RKO (cell line): ENCODE results near the gene PRAF2.

Source experiments
- DNase-seq: peaks from one replicate; pipeline ENCODE4 v3.0.0-alpha.2; 2016; ENCODE audit warnings: low spot score

Gene PRAF2, protein sequence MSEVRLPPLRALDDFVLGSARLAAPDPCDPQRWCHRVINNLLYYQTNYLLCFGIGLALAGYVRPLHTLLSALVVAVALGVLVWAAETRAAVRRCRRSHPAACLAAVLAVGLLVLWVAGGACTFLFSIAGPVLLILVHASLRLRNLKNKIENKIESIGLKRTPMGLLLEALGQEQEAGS

DNA sequence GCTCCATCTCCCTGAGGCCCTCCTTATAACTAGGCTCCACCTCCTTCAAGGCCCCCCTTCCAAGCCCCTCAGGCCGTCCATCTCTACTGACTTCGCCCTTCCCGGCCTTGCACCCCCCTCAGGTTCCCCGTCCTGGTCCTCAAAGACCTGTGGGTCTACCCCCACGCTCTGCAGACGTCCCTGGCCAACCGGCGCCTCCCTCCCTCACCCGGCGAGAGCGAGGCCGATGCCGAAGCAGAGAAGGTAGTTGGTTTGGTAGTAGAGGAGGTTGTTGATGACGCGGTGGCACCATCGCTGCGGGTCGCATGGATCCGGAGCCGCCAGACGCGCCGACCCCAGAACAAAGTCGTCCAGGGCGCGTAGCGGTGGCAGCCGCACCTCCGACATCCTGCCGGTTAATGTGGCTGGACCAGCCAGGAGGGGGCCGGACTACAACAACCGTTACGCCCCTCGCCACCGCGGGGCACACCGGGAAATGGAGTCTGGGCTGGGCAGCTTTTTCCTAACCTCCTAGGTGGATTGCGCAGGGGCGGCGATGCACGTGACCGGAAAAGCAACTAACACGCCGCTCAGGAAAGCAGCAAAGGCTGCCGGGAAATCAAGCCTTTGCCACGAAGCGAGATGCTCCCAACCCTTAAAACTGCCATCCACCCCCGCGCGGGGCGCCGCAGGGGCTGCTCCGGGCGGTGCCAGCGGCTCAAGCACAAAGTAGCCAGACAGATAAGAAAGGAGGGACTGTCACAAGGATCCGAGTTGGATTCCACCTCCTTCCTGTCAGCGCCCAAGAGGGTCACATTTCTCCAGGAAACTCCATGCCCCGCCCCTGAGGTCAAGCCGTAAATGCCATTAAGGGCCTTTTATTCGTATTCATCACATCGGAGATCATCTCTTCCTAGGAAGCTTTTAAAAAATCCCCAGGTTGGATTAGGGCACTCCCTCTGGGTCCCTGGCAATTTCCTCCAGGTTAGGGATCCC, at the start of gene PRAF2:
PRAF2 (minus strand) TSS at position 402 of the 975 bp plus-strand sequence; CDS start at position 387, 15 bp downstream.
- DNase-seq: no peak

DNA sequence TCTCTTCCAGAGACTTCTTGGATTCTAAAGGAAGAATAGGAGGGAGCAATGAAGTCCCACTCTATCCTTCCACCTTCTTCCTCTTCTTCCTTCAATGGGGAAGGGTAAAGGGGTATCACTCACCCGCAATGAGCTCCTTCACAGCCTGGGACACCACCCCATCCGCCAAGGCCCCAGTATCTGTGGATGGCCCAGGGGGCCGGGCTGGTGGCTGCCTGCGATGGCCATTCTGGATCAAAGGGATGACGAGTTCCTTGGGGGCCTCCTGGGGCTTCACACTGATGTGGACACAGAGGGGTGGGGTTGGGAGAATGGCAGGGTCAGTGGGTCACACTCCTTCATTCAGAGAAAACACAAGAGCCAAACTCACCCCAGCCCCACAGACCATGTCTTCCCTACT, 48.7 kb upstream of the PRAF2 start:
- DNase-seq: no peak

DNA sequence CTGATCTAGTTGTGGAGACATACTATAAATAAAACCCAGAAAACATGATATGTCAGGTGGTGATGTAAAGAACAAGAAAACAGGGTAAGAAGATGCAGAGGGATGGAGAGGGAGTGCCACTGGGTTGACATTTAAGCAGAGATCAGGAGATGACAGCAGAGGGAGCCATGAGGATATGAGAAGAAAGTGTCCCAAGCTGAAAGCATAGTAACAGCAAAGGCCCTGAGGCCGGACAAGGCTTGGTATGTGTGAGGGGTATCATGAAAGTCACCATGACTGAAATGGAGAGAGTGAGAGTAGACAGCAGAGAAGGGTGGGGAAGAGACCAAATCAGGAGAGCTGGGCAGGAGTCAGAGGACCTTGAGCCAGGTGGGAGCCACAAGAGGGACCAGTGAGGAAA, 46.3 kb upstream of the PRAF2 start:
- DNase-seq: peak; percentile 31

DNA sequence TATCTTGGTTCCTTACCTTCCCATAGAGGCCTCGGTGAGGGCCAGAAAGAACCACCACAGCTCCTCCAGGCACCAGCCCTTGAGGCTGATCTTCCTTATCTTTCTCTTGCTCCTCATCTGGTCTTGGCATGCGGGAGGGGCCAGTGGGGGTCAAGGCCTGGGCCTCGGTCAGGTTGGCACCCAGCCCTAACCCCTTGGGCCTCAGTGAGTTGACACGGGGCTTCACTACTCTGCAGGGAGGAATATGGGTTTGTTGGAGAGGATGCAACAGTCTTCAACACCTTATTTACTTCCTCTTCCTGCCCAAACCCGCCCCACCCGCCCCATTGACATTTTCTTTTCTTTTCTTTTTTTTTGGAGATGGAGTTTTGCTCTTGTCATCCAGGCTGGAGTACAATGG, 43.8 kb upstream of the PRAF2 start:
- no peak for DNase-seq

DNA sequence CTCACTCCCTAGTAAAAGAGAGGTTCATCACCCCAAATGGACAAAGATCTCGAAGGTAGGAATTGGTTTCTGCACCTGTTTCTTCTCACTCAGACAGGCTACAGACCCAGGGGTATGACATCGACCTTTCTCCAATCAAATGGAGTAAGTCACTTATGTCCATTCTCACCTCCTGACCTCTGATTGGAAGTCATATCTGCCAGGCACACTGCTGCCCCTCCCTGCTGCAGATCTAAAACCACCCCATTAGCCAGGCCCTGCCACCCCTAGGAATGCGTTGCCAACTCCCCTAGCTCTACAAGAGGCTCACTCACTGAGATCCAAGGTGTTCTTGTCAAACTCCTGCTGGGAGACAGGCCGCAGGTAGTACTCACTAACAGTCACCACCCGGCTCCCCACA, 42.9 kb upstream of the PRAF2 start:
- no peak for DNase-seq

DNA sequence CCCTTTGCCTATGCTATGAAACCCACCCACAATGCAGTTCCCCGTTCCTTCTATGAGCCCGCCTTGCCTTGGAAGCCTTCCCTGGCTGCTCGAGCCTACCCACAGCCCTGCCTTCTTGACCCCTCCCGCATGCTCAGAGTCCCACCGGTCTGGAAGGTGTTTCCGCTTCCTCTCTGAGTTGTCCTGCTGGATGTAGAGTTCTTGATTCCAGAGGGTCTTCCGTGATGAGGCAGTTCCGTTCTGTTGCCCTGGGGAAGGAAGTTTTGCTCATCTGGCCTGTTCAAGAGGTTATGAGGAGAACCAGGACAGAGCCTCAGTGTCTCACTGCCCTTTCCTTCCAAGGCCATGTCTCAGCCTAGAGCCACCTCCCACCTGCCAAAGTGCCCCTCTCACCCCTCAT, 42.3 kb upstream of the PRAF2 start:
- no peak for DNase-seq

DNA sequence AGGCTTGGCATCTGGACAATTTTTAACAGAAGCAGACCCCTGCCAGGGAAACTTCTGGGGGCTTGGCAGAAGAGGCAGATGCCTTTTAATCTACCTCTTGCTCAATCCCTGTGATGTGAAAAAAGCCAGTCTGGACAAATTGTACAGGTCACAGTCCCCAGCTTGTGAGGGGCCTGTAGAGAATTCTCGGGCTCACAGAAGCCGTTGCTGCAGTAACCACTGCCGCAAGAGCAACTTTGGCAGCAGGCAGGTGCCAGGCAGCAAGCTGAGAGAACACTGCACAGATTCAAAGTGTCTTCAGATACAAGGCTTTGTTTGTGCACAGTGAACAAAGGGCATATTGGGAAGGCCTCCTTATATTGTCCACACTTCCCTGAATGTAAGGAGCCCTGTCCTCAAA, 38.0 kb upstream of the PRAF2 start:
- no peak for DNase-seq

DNA sequence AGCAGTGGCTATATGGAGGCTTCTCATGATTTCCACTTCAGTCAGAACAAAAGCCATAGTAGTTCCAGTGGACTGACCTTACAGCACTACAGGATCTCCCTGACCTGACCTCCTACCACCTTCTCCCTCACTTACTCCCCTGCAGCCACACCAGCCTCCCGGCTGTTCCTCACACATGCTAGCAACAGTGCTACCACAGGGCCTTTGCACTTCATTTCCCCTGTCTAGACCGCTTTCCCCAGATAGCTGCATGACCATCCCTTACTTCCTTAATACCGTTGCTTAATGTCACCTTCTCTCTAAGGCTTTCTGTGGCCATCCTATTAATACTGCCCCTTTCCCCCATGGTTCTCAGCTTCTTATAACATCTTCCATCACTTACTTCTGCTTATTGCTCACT, 36.6 kb upstream of the PRAF2 start:
- no peak for DNase-seq

DNA sequence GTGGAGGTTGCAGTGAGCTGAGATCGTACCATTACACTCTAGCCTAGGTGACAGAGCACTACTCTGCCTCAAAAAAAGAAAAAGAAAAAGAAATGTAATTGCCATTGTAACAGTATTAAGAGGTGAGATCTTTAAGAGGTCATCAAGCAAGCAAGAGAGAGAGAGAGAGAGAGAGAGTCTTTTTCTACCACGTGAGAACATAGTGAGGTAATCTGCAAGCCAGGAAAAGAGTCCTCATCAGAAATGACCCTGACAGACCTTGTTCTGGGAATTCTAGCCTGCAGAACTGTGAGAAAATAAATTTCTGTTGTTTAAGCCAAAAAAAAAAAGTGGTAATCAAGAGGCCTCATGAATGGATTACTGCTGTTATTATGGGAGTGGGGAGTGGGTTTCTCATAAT, 34.8 kb upstream of the PRAF2 start:
- no peak for DNase-seq

DNA sequence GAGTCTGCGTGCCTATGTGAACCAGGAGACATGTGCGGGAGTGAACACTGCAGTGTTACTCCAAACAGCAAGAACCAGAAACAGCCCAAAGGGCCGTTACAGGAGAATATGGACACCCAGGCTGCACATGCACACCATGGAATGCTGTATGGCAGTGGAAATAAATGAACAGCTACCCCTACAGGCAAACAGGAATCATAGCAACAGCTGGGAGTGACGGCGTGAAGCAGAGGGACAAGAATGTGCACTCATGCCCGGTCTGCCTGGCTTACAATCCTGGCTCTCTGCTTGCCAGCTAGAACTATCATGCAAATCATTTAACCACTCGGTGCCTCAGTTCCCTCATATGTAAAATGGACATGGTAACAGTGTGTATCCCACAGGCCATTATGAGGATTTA, 33.1 kb upstream of the PRAF2 start:
- DNase-seq: peak; percentile 63

DNA sequence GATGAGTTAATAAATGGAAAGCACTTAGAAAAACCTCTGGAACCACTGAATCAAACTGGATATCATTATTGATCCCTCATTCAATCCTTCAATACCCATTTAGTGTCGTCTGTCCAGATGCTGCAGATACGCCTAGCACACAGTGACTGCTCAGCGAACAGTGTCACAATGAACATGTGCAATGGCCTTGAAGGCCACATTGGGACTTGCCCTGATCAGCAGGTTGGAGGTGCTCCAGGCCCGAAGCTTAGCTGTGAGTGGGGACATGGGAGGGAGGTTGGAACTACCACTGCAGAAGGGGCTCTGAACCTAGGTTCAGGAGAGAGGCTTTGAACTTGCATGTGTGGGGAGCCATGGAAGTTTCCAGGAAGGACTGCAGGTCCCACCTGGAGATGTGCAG, 32.5 kb upstream of the PRAF2 start:
- no peak for DNase-seq

DNA sequence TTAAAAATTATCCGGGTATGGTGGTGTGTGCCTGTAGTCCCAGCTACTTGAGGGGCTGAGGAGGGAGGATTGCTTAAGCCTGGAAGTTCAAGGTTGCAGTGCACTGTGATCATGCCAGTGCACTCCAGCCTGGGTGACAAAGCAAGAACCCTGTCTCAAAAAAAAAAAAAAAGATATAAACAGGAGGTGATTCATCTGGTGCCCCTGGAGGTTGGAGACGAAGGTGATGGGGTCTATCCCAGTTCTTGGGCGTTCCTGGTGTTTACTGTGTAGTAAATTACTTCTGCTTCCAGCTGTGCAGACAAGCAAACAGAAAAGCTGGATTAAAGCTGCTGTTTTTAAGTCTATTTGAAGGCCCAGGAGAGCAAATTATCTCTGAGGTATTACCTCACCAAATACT, 29.8 kb upstream of the PRAF2 start:
- no peak for DNase-seq

DNA sequence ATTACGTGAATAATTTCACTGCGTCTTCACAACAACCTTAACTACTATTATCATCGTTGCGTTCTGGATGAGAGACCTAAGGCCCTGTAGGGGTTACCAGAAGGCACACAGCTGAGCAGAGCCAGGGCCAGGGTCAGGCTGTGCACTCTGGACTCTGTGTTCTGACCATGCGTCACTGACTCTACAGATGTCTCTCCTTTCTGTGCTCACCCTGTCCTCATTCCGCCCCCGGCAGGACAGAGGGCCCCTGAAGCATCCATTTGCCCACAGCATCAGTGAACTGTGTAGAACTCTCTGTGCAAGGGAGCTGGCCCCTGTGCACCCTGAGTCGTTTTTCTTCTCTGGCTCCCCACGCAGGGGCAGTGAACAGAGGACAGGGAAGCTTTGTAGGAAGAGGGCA, 28.4 kb upstream of the PRAF2 start:
- DNase-seq: no peak

DNA sequence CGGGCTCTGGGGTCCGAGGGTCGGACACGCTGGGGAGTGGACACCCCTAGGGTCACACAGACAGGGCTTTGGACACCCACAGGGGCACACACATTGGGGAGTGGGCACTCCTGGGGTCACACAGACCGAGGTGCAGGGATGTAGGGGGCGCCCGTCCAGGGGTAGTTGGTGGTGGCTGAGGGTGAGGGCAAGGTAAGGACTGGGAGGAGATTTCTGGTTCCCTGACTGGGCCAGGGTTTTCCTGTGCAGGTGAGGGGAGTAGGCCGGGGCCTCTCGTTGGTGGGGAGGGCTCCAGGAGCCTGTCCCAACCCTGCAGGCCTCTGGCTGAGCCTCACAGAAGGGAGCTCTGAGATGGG, 27.8 kb upstream of the PRAF2 start:
- no peak for DNase-seq

DNA sequence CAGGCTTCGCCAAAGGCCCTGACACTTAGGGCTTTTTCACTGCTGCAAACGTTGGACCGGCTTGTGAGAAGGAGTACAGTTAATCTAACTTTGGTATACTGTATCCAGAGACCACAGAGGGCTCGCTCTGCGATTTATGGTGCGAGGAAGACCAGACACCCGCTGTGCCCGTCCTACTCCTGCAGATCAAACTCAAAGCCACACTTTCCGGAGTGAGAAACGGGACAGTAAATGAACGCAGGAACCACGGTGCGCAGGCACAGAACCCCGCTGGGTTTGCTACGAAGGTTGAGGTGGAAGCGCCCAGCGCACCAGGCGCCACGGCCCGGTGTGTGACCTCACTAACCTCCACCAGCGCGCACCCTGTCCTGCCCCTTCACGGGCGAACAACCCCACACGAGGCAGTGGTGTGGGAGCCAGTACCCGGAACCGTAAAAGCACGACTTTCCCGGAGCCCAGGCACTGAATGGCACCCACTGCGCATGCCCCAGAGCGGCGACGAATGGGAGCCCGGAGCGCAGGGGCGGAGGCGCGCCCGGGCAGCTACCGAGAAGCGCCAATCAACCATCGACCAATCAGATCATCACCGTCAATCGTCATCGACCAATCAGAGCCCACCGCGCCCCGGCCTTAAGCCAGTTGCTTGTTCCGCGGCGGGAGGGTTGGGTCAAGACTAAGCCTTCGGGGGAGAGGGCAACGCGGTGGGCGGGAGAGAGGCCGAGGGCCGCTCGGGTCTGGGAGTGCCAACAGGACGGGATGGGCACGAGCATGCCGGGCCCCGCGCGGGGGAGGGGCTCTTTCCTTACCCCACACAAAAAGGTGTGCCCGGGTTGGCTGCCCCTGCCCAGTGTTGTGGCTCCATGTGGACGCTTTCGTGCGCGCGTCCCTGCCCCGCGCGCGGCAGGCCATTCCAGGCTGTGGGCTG, 27.2 kb upstream of the PRAF2 start:
- DNase-seq: peak; percentile 92

DNA sequence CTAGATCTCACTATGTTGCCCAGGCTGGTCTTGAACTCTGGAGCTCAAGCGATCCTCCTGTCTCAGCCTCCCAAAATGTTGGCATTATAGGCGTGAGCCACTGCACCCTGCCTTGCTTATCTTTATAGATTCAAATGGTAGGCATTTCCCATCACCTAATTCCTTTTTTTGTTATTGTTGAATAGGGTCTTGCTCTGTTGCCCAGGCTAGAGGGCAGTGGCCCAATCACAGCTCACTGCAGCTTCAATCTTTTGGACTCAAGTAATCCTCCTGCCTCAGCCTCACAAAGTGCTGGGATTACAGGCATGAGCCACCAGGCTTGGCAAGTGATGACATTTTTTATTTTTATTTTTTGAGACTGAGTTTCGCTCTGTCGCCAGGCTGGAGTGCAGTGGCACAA, 22.6 kb upstream of the PRAF2 start:
- no peak for DNase-seq

DNA sequence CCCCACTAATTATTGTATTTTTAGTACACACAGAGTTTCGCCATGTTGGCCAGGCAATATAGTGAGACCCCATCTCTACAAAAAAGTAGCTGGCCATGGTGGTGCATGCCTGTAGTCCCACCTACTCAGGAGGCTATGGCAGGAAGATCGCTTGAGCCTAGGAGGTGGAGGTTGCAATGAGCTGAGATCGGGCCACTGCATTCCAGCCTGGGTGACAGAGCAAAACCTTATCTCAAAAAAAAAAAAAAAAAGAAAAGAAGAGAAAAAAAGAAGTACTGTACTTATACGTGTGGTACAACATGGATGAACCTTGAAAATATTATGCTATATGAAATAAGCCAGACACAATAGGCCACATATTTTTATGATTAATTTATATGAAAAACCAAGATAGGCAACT, 15.8 kb upstream of the PRAF2 start:
- DNase-seq: no peak

DNA sequence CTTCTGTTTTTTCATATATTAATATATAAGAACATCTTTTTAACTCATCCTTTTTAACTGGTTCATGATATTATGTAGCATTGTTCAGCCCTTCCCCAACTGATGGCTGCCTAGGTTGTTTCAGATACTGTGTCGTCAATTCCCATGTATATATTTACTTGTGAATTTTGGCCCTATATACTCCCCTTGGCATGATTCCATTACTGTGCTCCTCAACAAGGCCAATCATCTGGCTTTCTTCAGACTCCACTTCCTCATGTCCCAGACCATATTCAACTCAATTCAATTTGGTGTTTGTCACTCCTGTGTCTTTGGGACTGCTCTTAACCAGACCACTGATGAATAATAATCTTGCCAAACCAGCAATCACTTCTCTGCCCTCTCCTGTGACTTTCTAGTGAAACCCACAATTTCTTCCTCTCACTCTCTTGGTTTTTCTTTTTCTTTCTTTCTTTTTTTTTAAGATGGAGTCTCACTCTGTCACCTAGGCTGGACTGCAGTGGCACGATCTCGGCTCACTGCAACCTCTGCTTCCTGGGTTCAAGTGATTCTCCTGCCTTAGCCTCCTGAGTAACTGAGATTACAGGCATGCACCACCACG, 8.6 kb upstream of the PRAF2 start:
- no peak for DNase-seq

DNA sequence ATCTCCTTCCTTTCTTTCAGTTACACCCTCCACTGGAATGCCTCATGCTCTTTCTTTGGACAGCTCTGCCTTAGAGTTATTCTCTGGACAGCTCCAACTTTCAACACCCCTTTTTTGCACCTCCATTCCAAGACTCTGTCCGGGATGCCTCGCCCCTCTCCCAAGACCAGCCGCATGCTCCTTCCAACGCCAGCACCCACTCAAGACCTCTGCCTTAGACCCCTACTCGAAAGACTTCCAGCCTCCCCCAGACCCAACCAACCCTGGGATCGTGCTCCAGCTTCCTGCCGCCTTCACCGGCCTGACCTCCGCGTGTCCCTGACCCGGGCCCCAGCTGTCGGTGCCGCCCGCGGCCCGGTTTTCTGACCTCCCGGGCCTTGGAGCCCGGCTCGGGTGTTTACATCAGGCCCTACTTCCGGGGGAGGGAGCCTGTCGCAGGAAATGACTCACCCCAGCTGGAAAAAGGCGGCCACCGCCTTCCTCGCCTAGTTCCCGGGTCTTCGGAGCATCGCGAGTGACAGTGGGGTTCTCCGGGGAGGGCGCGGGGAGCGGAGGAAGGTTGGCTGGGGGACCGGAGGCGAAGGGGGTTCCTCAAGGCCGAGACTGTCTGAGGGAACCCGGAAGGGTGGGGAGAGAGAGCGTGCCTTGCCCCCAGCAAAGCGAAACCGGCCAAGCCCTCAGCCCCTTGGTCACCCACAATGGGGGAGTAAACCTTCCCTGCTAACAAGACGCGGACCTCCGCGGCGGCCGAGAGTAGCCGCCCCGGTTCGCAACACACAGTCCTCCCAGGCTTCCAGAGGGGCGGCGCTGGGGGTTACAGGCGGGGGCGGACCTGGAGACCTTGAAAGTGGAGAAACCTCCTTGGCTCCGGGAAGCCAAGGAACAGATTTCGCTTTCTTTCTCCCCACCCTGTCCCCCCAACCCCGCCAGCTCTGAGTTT, 6.0 kb upstream of the PRAF2 start, which contains the start of gene WDR45:
WDR45 (minus strand) TSS at position 399 of the 940 bp plus-strand sequence. CDS start 1,792 bp downstream, outside the sequence.
- peak; percentile 80 for DNase-seq

DNA sequence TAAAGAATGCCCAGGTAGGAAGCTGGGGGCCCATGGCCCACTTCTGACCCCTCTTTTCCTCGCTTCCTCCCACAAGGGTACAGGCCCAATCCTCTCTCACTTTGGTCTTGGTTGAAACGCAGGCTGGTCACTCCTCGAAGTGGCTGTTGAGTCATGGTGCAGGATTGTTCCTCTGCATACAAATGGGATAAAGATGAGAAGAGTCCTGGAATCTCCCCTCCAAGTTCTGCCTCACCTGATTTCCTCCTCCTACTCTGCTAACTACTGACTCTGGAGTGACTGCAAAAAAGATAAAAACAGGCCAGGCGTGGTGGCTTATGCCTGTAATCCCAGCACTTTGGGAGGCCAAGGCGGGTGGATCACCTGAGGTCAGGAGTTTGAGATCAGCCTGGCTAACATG, 4.1 kb upstream of the PRAF2 start:
- DNase-seq: no peak

DNA sequence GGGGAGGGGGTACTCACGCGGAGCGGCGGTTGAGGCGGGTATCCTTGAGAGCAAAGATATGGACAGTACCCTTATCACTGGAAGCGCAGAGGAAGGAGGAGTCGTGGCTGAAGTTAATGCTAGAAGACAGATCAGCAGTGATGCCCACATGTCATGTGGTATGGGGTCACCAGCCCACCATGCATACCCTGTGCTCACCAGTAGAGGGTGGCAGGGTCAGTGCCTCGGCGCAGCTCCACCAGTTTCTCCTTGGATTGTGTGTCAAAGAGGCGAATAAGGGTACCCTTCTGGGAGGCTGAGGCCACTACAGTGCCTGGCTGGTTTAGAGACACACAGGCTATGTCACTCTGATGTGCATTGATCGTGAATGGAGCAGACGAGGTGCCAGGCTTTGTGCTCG, 1.5 kb upstream of the PRAF2 start:
- no peak for DNase-seq
